Measurements from ENCODE around the gene ANXA7. TPM values are rescaled to one million over a fixed set of nuclear protein-coding genes. Genes with fewer than 3 reads are reported as not detected.
A peak's percentile ranks its signal among the peaks of the same experiment; 100 is the strongest.
"Not testable (repeated sequence)": the region's sequence is repeated elsewhere in the genome, so short reads cannot be mapped to it uniquely, and the experiment has no call there.

Gene ANXA7
- total and polyA plus RNA-seq, 12 donors: 33.4 to 163 (median 143) TPM

GRCh38 chr10:73398024-73398423, 15.8 kb downstream of the ANXA7 start:
- H3K36me3 ChIP-seq: peaks cover 0 to 72% (median 30%) of the 10 kb centered on the region in 9 donors
- WGBS, 2 donors: 97 to 98% methylated on average over 6 of the region's 6 CpGs
- ATAC-seq: no peak
- H3K4me3 ChIP-seq: no peak overlapping the region
- peaks cover 0 to 5% (median 0%) of the 10 kb centered on the region in 11 donors for H3K9me3 ChIP-seq
- no peak for DNase-seq
- peaks cover 0 to 24% (median 3%) of the 10 kb centered on the region in 9 donors for H3K4me1 ChIP-seq
- no peak overlapping the region for H3K27ac ChIP-seq
- intact Hi-C loops (cut with DNase I): no loop called here
- H3K27me3 ChIP-seq: no peaks in the 10 kb centered on the region
- TF ChIP-seq CTCF (IDR thresholded peaks at IDR 0.05): peak in 1 of 9 donors; percentile 4

- H3K27me3 ChIP-seq; intact Hi-C loops (cut with DNase I); ATAC-seq; DNase-seq; H3K4me1 ChIP-seq; H3K27ac ChIP-seq; H3K9me3 ChIP-seq; H3K4me3 ChIP-seq: not testable (repeated sequence)
- 94 to 98% methylated on average over 3 of the region's 4 CpGs for WGBS, 2 donors
- peaks cover 0 to 90% (median 51%) of the 10 kb centered on the region in 9 donors for H3K36me3 ChIP-seq
Measured at GRCh38 chr10:73394325-73394724, 19.5 kb downstream of the ANXA7 start.

- intact Hi-C loops (cut with DNase I): no loop called here
- Histone ChIP-seq H3K9me3 (no peaks in the 10 kb centered on the region), H3K4me3 (no peak overlapping the region), H3K27ac (no peak overlapping the region), H3K27me3 (no peaks in the 10 kb centered on the region), H3K4me1 (no peaks in the 10 kb centered on the region), H3K36me3 (peaks cover 0 to 93% (median 72%) of the 10 kb centered on the region in 9 donors)
- WGBS, 2 donors: 88 to 92% methylated on average over 4 of the region's 4 CpGs
- no peak for DNase-seq
- no peak for ATAC-seq
- no peak for TF ChIP-seq CTCF (IDR thresholded peaks at IDR 0.05)
Measured at GRCh38 chr10:73388228-73388627, 25.6 kb downstream of the ANXA7 start.

- no peaks in the 10 kb centered on the region for H3K27me3 ChIP-seq
- H3K4me1 ChIP-seq: no peaks in the 10 kb centered on the region
- WGBS, 2 donors: 98 to 99% methylated on average over 7 of the region's 7 CpGs
- no peak overlapping the region for H3K27ac ChIP-seq
- H3K36me3 ChIP-seq: peaks cover 0 to 100% (median 86%) of the 10 kb centered on the region in 9 donors
- intact Hi-C loops (cut with DNase I): no loop called here
- no peak overlapping the region for H3K4me3 ChIP-seq
- no peak for DNase-seq
- TF ChIP-seq CTCF (IDR thresholded peaks at IDR 0.05): no peak
- no peaks in the 10 kb centered on the region for H3K9me3 ChIP-seq
- ATAC-seq: no peak
Measured at GRCh38 chr10:73386583-73386982, 27.3 kb downstream of the ANXA7 start.

GRCh38 chr10:73379064-73379748, 34.7 kb downstream of the ANXA7 start:
- TF ChIP-seq CTCF (IDR thresholded peaks at IDR 0.05): no peak
- intact Hi-C loops (cut with DNase I): no loop called here
- WGBS, 2 donors: 62 to 79% methylated on average over 1 of the region's 1 CpG
- no peak overlapping the region for H3K4me3 ChIP-seq
- no peak overlapping the region for H3K27ac ChIP-seq
- H3K36me3 ChIP-seq: peaks cover 0 to 100% (median 66%) of the 10 kb centered on the region in 9 donors
- ATAC-seq: no peak
- H3K27me3 ChIP-seq: no peaks in the 10 kb centered on the region
- peaks cover 0 to 6% (median 0%) of the 10 kb centered on the region in 9 donors for H3K4me1 ChIP-seq
- DNase-seq: no peak
- no peaks in the 10 kb centered on the region for H3K9me3 ChIP-seq
